Osteocyte (in vitro differentiated cells): ENCODE results near the gene FAM222B. TPM values are rescaled to one million over a fixed set of nuclear protein-coding genes. Genes with fewer than 3 reads are reported as not detected.

Experiments used
- DNase-seq: peaks from one replicate; pipeline ENCODE4 v3.0.0; 2021; ENCODE audit warnings: mixed read lengths; ENCODE audit not compliant: unreplicated experiment; ENCODE audit errors: extremely low spot score
- H3K27ac Mint-ChIP-seq: one replicate; pipeline ENCODE4 v1.8.0; 2021; ENCODE audit warnings: mild to moderate bottlenecking, mixed read lengths; ENCODE audit not compliant: unreplicated experiment
- H3K27me3 Mint-ChIP-seq: one replicate; pipeline ENCODE4 v1.8.0; 2021; ENCODE audit warnings: mixed read lengths; ENCODE audit not compliant: unreplicated experiment
- H3K36me3 Mint-ChIP-seq: one replicate; pipeline ENCODE4 v1.8.0; 2021; ENCODE audit warnings: mixed read lengths; ENCODE audit not compliant: unreplicated experiment
- H3K4me1 Mint-ChIP-seq: one replicate; pipeline ENCODE4 v1.8.0; 2021; ENCODE audit warnings: mixed read lengths; ENCODE audit not compliant: unreplicated experiment
- H3K4me3 Mint-ChIP-seq: one replicate; pipeline ENCODE4 v1.8.0; 2021; ENCODE audit warnings: mild to moderate bottlenecking, moderate library complexity, mixed read lengths; ENCODE audit not compliant: unreplicated experiment
- H3K9me3 Mint-ChIP-seq: one replicate; pipeline ENCODE4 v1.8.0; 2021; ENCODE audit warnings: mixed read lengths; ENCODE audit not compliant: unreplicated experiment
- total RNA-seq: library from RNA; stranded (reverse); gene quantifications from 2 replicates; pipeline ENCODE4 v1.2.1, GENCODE V29; 2021
- TF ChIP-seq, protein P1 (sequence below): fragments of 200-600 bp; sonication (generic); IDR thresholded peaks from 2 replicates; pipeline ENCODE4 v1.5.0; 2021; ENCODE audit warnings: antibody characterized with exemption, mild to moderate bottlenecking, moderate library complexity

The FAM222B gene
- total RNA-seq, 1 donor from 2014 or later: 21.2 TPM

DNA sequence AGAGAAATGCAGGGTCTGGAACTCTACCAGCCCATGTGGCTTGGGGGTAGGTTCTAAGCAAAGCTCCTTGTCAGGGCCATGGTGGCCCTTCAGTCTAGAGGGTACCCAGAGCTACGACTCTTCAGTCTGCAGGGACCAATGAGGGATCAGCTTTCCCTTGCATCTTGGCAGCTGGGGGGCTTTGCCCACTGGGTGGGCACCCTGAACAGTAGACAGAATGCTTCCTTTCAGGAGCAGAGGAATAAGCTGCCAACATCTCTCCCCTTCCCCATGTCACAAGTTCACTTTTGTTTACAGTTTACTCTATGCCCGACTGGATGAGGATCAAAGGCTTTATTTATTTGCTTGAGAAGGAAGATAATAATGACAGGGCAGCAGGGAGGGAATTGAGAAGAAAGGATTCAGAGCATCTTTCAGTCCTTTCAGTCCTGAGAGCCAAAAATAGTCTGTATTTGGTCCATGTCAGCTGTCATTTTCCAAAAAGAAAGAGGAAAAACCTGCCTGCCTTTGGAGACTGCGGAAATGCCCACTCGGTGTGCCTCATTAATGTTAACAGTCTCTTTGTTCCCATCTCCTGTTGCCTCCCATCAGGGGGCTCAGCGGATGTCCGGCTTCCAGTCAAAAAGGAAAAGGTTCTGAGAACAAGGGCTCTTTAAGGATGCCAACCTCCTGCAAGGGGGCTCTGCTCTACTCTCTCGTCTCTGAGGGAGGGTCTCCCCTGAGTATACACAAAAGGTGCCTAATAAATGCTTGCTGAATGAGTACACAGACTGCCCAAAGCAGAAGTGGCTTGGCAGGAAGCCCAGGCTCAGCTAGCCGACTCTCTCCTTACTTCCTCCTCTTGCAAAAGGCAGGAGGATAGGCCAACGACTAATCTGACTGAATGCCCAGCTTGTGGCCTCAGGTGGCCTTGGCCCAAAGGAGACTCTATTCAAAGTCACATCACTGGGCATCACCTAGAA, 81.7 kb downstream of the FAM222B start:
- Mint-ChIP-seq H3K9me3 (no peaks in the 10 kb centered on the region), H3K27me3 (no peaks in the 10 kb centered on the region), H3K36me3 (peaks cover 20% of the 10 kb centered on the region), H3K4me3 (no peak overlapping the region), H3K4me1 (peaks cover 16% of the 10 kb centered on the region), H3K27ac (peak overlapping the region; percentile 64)
- DNase-seq: no peak
- TF ChIP-seq, protein P1, sequence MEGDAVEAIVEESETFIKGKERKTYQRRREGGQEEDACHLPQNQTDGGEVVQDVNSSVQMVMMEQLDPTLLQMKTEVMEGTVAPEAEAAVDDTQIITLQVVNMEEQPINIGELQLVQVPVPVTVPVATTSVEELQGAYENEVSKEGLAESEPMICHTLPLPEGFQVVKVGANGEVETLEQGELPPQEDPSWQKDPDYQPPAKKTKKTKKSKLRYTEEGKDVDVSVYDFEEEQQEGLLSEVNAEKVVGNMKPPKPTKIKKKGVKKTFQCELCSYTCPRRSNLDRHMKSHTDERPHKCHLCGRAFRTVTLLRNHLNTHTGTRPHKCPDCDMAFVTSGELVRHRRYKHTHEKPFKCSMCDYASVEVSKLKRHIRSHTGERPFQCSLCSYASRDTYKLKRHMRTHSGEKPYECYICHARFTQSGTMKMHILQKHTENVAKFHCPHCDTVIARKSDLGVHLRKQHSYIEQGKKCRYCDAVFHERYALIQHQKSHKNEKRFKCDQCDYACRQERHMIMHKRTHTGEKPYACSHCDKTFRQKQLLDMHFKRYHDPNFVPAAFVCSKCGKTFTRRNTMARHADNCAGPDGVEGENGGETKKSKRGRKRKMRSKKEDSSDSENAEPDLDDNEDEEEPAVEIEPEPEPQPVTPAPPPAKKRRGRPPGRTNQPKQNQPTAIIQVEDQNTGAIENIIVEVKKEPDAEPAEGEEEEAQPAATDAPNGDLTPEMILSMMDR: no peak

DNA sequence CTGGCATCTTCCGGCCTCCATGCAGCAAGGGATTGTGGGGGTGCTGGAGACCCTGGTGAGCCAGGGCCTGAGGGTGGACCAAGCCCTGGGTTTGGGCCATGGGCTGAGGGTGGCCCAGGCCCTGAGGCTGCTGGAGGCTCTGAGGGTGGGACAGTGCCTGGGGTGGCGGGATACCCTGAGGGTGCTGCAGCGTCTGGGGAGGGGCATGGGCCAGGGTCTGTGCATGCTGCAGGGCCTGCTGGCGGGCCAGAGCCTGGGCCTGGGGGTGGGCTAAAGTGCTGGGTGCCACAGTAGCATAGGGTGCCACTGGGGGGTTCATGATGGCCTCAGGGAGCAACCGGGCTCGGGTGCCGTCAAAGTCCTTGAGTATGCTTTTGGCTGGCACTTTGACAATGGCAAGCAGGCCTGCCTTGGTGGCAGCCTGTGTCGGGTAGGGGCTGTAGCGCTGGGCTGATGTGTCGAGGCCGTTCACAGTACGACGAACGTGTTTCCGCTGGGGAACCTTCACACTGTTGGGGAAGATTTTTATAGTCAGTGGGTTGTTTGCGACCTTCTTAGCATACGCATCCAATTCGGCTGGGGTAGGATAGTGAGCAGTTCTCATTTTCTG, 83.2 kb downstream of the FAM222B start:
- Mint-ChIP-seq H3K27ac (no peak overlapping the region), H3K4me3 (no peak overlapping the region), H3K27me3 (no peaks in the 10 kb centered on the region)

DNA sequence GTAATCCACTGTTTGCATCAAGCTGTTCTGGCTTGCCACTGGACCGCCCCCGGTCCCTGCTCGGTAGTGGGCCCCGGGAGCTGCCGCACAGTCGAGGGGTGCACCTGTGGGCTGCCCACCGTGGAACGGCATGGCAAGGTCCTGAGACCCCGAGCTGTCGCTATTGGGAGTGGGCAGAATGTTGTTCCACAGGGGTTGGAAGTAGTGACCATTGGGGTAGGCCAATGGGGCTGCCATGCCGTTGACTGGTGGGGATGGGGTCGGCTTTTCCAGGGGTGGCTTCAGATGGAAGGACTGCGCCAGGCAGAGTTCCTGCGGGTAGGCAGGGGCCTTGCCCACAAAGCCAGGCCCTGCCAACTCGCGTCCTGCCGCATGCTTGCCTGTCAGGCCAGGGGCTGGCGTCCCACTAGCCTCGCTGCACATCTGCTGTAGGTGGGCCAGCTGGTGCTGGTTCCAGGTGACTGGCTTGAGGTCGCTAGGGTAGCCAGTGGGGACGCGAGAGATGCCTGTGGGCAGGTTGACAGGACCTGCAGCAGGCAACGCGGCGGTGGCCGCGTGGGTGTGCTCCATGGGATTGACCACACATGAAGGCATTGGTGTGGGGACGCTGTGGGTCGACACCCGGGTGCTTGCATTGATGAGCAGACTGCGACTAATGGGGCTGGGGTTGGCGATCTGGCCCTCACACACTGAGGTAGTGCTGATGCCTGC, 84.0 kb downstream of the FAM222B start:
- TF ChIP-seq, protein P1: no peak
- Mint-ChIP-seq H3K4me1 (peaks cover 19% of the 10 kb centered on the region), H3K36me3 (peaks cover 18% of the 10 kb centered on the region), H3K9me3 (no peaks in the 10 kb centered on the region), H3K27me3 (no peaks in the 10 kb centered on the region), H3K4me3 (no peak overlapping the region), H3K27ac (no peak overlapping the region)
- no peak for DNase-seq

More for the DNA sequence above, 83.2 kb downstream of the FAM222B start:
- H3K36me3 Mint-ChIP-seq: peaks cover 18% of the 10 kb centered on the region
- no peaks in the 10 kb centered on the region for H3K9me3 Mint-ChIP-seq
- peaks cover 22% of the 10 kb centered on the region for H3K4me1 Mint-ChIP-seq
- DNase-seq: no peak
- TF ChIP-seq, protein P1: no peak

DNA sequence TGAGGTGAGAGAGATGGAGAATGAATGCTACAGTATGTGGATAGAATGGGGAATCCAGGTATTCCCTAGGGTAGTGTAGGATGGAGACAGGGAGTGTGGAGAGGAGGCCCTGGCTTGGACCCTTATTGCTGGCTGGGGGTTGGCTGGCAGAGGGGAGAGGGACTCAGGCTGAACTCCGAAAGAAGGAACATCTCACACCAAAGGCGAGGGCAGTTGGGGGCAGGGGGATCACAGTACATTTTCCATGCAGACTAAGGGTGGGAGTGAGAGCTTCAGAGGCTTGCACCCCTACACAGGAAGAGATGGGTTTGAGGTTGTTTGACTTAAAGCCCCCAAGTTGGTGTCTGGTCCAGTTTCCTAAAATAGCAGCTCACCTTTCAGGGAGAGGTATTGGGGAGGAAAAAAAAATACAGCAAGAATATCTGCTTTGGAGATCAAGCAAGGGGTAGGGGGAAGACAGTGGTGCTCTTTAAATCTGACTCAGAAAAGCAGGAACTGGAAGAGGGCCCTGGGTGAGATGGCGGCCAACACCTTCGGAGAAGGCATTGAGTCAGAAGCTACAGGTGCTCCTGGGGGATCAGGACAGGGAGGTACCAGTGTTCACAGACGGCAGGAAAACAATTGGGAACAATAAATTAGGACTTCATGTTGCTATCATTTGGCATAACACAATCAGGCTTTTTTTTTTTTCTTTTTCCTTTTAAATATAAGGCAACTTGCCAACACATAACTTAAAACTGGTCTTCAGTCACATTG, 86.4 kb downstream of the FAM222B start:
- TF ChIP-seq, protein P1: no peak
- Mint-ChIP-seq H3K4me3 (no peak overlapping the region), H3K27ac (no peak overlapping the region), H3K36me3 (peaks cover 21% of the 10 kb centered on the region), H3K9me3 (no peaks in the 10 kb centered on the region), H3K27me3 (no peaks in the 10 kb centered on the region), H3K4me1 (peaks cover 17% of the 10 kb centered on the region)
- no peak for DNase-seq
